Activated CD4-positive, CD25-positive, alpha-beta regulatory T cell treated with anti-CD3 and anti-CD28 coated beads, Interleukin-2, amount 50 U/mL, for 72 hours (primary cell): ENCODE data around the gene IL16.
"Not testable (repeated sequence)": the region's sequence is repeated elsewhere in the genome, so short reads cannot be mapped to it uniquely, and the experiment has no call there.

Source experiments
- DNase-seq: peaks from one replicate; pipeline ENCODE4 v3.0.0; 2021

Gene IL16

GRCh38 chr15:81322676-81323253, 126.1 kb downstream of the IL16 start:
- no peak for DNase-seq

GRCh38 chr15:81323559-81323943, 126.9 kb downstream of the IL16 start:
- no peak for DNase-seq

GRCh38 chr15:81323944-81324881, 127.5 kb downstream of the IL16 start, which contains the start of gene STARD5:
TSS of gene STARD5 (minus strand) at chr15:81324141. CDS start at chr15:81324099, 42 bp downstream.
- peak; percentile 97 for DNase-seq

GRCh38 chr15:81326466-81327212, 130.0 kb downstream of the IL16 start:
- DNase-seq, result no peak

- no peak for DNase-seq
These were observed 130.8 kb downstream of the IL16 start for GRCh38 chr15:81327516-81327915.

- DNase-seq, result no peak
These were observed 132.8 kb downstream of the IL16 start for GRCh38 chr15:81329446-81329845.

- DNase-seq, result no peak
These were observed 133.8 kb downstream of the IL16 start for GRCh38 chr15:81330366-81331090.

- not testable (repeated sequence) for DNase-seq
These were observed 134.5 kb downstream of the IL16 start for GRCh38 chr15:81331141-81331540.

GRCh38 chr15:81331600-81331999, 134.9 kb downstream of the IL16 start:
- DNase-seq, result no peak

GRCh38 chr15:81332326-81332725, 135.6 kb downstream of the IL16 start:
- no peak for DNase-seq

GRCh38 chr15:81333363-81333762, 136.7 kb downstream of the IL16 start:
- no peak for DNase-seq

DNA sequence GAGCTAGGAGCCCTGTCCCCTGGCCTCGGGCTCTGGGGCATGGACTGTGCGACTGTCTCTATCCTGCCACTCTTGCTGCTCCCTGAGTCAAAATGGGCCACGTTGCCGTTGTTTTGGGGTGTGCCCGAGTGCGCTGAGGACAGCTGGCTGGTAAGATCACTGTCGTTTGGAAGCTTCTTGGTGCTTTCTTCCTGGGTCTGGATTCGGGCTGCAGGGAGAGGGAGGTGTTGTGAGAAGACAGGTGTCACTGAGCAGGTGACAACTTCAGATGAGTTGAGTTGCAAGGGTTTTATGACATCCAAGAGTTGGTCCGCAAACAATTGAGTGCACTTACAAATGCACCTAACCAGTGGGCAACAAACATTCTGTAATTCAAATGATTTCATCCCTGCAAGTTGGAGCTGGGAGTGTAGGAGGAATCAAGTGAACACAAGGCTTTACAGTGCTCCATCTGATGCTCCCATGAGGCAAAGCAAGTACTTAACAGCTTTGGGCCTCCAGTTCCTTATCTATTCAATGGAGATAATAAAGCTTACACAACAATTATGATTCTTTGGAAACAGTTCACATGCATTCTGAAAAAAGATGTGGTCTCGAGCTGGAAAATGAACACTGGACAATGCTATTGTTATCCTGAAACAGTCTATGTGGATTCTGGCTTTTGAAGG, 138.2 kb downstream of the IL16 start:
- DNase-seq, result no peak

DNA sequence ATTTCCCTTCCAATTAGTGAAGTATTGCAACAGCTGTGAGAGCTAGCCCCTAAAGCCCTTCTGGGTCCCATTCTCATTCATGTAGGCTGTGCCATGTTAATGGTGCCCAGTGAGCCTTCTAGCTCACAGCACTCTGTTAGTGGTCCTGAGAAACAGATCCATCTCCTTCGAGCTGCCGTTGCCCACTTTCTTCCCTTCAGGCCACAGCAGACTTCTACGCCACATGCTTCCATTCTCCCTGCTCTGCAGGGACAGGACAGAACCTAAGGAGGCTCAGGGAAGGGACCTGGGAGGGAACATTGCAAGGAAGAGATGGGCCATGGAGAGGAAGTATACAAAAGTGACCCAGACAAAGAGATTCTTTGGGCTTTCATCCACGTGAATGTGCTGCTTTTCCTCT, 139.0 kb downstream of the IL16 start:
- DNase-seq, result no peak

DNA sequence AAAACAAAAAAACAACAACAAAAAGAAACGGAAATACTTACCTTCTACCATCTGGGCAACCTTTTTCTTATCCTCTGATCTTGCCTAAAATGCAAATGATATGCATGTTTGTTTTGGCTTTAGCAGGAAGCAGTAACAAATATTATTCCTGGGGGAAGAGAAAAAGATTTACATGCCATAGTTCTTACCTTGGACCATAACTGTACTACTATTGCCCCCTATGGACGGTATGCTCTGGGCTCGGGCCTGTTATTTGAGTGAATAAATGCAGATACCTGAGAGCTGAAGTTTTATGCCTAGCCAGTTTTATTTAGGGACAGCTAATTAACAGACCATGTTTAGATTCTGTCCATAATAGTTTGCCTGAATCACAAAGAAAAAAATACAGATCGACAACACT, 139.9 kb downstream of the IL16 start:
- DNase-seq, result no peak

- DNase-seq, result no peak
These were observed 140.6 kb downstream of the IL16 start for GRCh38 chr15:81337241-81337640.

- no peak for DNase-seq
These were observed 141.1 kb downstream of the IL16 start for GRCh38 chr15:81337713-81338157.

GRCh38 chr15:81338170-81339007, 141.7 kb downstream of the IL16 start:
- DNase-seq, result no peak

DNA sequence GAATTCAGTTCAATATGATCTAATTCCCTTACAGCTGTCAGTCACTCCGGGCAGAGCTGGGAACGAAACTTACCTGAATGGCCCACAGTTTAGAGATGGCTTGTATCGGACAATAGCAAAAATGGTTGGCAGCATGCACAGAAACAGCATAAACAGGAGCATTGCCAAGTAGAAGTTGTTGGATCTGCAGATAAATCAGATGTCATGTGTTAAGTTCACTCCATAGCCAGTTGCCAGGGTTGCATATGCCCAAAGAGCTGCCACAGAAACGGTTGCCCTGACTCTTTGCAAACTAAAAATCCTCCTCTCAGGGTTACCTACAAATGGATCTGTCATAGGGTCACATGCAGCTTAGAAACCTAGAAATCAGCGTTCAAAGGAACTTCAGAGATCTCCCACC, 142.6 kb downstream of the IL16 start:
- no peak for DNase-seq

DNA sequence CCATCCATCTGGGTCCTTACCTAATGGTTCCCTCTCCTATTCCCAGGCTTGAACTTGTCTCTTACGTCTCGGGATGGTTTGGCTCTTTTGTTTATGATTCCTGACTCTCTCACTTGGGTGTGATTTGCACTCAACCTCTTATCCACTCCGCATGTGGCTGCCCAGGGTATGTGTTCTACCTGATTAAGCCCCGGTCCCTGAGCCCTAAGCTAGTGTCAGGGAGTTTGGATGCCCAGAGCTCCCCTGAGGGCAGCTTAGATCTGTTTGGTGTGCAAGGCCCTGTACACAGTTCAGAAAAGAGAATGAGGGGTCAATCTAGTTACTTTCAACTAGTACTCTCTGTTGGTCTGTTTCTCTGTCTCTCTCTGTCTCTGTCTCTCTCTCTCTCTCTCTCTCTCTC, 143.2 kb downstream of the IL16 start:
- DNase-seq, result no peak

DNA sequence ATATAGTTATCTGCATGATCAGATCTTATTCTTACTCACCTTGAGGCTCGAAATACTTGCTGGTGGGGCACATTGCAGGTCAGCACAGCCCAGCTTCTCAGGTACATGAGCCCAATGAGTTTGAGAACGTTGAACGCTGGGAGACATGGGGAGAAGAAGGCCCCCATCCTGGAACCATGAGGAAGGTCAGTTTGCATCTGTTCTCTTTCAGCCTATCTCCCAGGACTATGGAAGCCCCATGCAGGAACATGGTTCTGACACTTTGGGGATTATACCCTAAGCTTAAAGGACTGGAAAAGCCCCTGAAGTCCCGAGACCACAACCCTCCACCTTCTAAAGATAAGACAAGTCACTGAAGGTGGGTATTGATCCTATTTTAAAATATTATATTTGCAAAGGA, 144.7 kb downstream of the IL16 start:
- no peak for DNase-seq

DNA sequence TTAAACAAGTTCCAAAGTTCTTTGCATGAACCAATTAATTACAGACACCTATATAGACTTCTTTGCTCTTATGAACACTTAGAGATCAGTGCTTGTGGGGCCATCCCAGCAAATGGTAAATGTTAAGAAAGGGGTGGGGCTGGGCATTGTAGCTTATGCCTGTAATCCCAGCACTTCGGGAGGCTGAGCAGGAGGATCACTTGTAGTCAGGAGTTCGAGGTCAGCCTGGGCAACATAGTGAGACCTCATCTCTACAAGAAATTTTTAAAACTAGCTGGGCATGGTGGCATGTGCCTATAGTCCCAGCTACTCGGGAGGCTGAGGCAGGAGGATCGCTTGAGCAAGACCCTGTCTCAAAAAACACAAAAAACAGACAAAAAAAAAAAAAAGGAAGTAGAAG, 146.7 kb downstream of the IL16 start:
- DNase-seq, result no peak
